ENCODE measurements around the gene UBE2U. TPM values are rescaled to one million over a fixed set of nuclear protein-coding genes. Genes with fewer than 3 reads are reported as not detected.
"Not testable (repeated sequence)": the region's sequence is repeated elsewhere in the genome, so short reads cannot be mapped to it uniquely, and the experiment has no call there.

The UBE2U gene
- total RNA-seq, 1 experiment from 2014 or later, result not detected

DNA sequence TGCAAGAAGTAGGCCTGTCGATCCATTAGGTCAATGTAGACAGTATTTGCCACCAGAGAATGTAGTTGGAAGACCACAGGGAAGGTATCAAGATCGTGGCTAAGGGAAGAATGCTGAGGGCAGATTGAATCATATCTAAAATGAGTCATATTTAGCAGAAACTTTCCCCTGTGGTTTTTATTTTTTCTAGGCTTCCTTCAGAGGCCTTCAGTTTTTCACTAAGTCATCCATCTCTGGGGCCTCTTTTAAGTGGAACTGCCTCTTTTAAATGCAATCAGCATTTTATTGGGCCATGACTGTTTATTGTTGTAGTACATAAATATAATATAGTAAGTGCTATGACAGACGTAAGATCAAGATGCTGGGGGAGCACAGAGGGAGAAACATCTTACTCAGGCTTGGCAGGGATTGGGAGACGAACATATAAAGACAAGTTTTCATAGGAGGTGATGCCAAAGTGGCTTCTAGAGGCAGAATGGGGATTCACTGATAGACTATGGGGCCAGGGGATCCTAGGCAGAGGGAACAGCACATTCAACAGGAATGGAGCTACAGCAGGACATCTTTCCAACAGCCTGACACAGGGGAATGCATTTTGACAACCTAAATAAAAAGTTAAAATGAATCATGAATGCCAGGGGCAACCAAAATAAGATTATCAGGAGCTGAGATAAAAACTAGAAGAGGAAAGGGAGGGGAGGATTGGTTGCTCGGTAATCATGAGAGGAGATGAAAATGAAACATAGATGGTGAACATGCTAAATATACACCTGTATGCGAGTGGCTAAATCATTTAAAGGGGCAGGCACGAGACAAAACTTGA is 20.1 kb downstream of the UBE2U start:
- DNase-seq, result no peak
- no TSS peak for BruUV-seq (replicated peaks)
- H3K27ac Mint-ChIP-seq (ENCODE audit: unreplicated experiment), result peak overlapping the region; percentile 37

DNA sequence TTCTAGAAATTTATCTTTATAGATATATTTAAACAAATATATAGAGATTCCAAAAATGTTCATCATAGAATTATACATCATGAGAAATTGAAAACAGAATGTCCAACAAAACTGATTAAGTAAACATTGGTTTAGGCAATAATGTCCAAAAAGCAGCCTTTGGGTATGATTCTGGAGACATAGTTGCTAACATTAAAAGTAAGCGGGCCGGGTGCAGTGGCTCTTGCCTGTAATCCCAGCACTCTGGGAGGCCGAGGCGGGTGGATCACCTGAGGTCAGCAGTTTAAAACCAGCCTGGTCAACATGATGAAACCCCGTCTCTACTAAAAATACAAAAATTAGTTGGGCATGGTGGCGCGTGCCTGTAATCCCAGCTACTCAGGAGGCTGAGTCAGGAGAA is 20.8 kb downstream of the UBE2U start:
- peaks cover 15% of the 10 kb centered on the region for H3K4me1 Mint-ChIP-seq (ENCODE audit: low read depth, unreplicated experiment)
- BruUV-seq (replicated peaks), result not testable (repeated sequence)

More for the DNA sequence above, 20.1 kb downstream of the UBE2U start:
- intact Hi-C loops (cut with micrococcal nuclease; ENCODE audit: unreplicated experiment), result no loop called here
- peaks cover 4% of the 10 kb centered on the region for H3K9me3 Mint-ChIP-seq (ENCODE audit: low read depth, unreplicated experiment)
- no peaks in the 10 kb centered on the region for H3K36me3 Mint-ChIP-seq (ENCODE audit: insufficient read depth, unreplicated experiment)
- no peak overlapping the region for H3K4me3 Mint-ChIP-seq (ENCODE audit: low read depth, unreplicated experiment)
- peaks cover 15% of the 10 kb centered on the region for H3K4me1 Mint-ChIP-seq (ENCODE audit: low read depth, unreplicated experiment)
- H3K27me3 Mint-ChIP-seq (ENCODE audit: unreplicated experiment), result no peaks in the 10 kb centered on the region
- TF ChIP-seq, protein P1, sequence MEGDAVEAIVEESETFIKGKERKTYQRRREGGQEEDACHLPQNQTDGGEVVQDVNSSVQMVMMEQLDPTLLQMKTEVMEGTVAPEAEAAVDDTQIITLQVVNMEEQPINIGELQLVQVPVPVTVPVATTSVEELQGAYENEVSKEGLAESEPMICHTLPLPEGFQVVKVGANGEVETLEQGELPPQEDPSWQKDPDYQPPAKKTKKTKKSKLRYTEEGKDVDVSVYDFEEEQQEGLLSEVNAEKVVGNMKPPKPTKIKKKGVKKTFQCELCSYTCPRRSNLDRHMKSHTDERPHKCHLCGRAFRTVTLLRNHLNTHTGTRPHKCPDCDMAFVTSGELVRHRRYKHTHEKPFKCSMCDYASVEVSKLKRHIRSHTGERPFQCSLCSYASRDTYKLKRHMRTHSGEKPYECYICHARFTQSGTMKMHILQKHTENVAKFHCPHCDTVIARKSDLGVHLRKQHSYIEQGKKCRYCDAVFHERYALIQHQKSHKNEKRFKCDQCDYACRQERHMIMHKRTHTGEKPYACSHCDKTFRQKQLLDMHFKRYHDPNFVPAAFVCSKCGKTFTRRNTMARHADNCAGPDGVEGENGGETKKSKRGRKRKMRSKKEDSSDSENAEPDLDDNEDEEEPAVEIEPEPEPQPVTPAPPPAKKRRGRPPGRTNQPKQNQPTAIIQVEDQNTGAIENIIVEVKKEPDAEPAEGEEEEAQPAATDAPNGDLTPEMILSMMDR (IDR thresholded peaks at IDR 0.05; ENCODE audit: unreplicated experiment), result no peak
- CTCF ChIA-PET, result no interaction called here

DNA sequence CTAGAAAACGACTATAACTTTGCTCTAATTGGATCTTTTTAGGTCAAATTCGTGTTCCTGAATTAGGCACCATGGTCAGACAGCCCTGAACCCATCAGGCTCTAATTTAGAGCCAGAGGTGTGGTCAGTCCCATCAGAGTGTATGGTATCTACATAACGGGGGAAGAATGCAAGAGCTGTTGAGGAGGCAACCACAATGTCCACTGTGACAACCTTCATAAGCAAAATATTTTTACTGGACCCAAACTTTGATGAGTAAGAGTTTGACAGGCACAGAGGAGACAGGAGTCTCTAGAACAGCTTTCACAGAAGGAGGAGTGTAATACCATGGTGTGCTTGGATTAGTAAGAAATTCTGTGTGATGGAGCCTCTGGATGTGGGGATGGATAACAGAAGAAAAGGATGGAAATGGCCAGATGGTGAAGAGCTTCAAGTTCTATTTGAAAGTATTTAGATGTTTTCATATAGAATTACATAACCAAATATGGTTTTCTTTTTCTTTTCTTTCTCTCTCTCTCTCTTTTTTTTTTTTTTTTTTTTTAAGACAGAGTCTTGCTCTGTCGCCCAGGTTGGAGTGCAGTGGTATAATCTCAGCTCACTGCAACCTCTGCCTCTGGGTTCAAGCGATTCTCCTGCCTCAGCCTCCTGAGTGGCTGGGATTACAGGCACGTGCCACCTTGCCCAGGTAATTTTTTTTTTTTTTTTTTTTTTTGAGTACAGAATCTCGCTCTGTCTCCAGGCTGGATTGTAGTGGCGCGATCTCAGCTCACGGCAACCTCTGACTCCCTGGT is 24.9 kb downstream of the UBE2U start:
- BruUV-seq (replicated peaks), result no TSS peak
- Mint-ChIP-seq H3K9me3 (ENCODE audit: low read depth, unreplicated experiment) (peaks cover 11% of the 10 kb centered on the region), H3K4me1 (ENCODE audit: low read depth, unreplicated experiment) (peaks cover 20% of the 10 kb centered on the region), H3K36me3 (ENCODE audit: insufficient read depth, unreplicated experiment) (no peaks in the 10 kb centered on the region), H3K27ac (ENCODE audit: unreplicated experiment) (no peak overlapping the region), H3K27me3 (ENCODE audit: unreplicated experiment) (no peaks in the 10 kb centered on the region), H3K4me3 (ENCODE audit: low read depth, unreplicated experiment) (no peak overlapping the region)
- intact Hi-C loops (cut with micrococcal nuclease; ENCODE audit: unreplicated experiment), result no loop called here
- DNase-seq, result no peak
- TF ChIP-seq, protein P1 (IDR thresholded peaks at IDR 0.05; ENCODE audit: unreplicated experiment), result no peak
- CTCF ChIA-PET, result interaction anchor here (0.7 kb wide), 2 partner anchors 12 to 41 kb away, joined by 5 to 6 read pairs; no protein-coding TSS in a partner anchor

More for the DNA sequence above, 20.8 kb downstream of the UBE2U start:
- H3K4me3 Mint-ChIP-seq (ENCODE audit: low read depth, unreplicated experiment); intact Hi-C loops (cut with micrococcal nuclease; ENCODE audit: unreplicated experiment); H3K9me3 Mint-ChIP-seq (ENCODE audit: low read depth, unreplicated experiment); DNase-seq; H3K27me3 Mint-ChIP-seq (ENCODE audit: unreplicated experiment); H3K27ac Mint-ChIP-seq (ENCODE audit: unreplicated experiment); H3K36me3 Mint-ChIP-seq (ENCODE audit: insufficient read depth, unreplicated experiment); CTCF ChIA-PET: not testable (repeated sequence)

DNA sequence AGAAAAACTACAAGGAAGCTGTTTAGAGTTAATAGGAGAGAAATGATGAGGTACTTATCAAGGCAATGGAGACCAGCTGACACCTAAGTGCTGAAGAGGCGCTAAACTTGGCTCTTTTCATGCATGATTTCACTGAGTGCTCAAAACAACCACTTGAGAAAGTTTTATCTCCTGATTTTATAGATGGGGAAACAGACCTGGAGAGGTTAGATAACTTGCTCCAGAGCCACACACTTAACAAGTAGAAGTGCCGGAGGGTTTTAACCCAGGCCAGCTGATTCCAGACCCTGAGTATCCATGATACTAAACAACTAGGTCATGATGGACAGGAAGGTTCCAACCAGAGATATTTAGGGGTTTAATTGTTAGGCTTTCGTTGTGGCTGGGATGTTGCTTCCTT is 25.9 kb downstream of the UBE2U start:
- CTCF ChIA-PET, result interaction anchor here (0.6 to 0.7 kb wide), 2 partner anchors 11 to 19 kb away, joined by 4 to 6 read pairs; no protein-coding TSS in a partner anchor

More for the DNA sequence above, 25.9 kb downstream of the UBE2U start:
- Mint-ChIP-seq H3K27ac (ENCODE audit: unreplicated experiment) (no peak overlapping the region), H3K4me3 (ENCODE audit: low read depth, unreplicated experiment) (no peak overlapping the region), H3K36me3 (ENCODE audit: insufficient read depth, unreplicated experiment) (no peaks in the 10 kb centered on the region), H3K4me1 (ENCODE audit: low read depth, unreplicated experiment) (peaks cover 11% of the 10 kb centered on the region), H3K27me3 (ENCODE audit: unreplicated experiment) (no peaks in the 10 kb centered on the region), H3K9me3 (ENCODE audit: low read depth, unreplicated experiment) (peaks cover 11% of the 10 kb centered on the region)
- TF ChIP-seq, protein P1 (IDR thresholded peaks at IDR 0.05; ENCODE audit: unreplicated experiment), result no peak
- no TSS peak for BruUV-seq (replicated peaks)
- DNase-seq, result no peak
- intact Hi-C loops (cut with micrococcal nuclease; ENCODE audit: unreplicated experiment), result no loop called here

Measured in Calu3 (cell line).